ENCODE data around the gene AKR1C8. TPM values are rescaled to one million over a fixed set of nuclear protein-coding genes. Genes with fewer than 3 reads are reported as not detected.
"Not testable (repeated sequence)": the region's sequence is repeated elsewhere in the genome, so short reads cannot be mapped to it uniquely, and the experiment has no call there.

AKR1C8 gene
- total RNA-seq, 1 experiment from 2014 or later = not detected

- Mint-ChIP-seq H3K4me3 (ENCODE audit: unreplicated experiment) (no peak overlapping the region), H3K4me1 (ENCODE audit: insufficient read depth, unreplicated experiment) (peaks cover 5% of the 10 kb centered on the region), H3K9me3 (ENCODE audit: unreplicated experiment) (no peaks in the 10 kb centered on the region), H3K36me3 (ENCODE audit: insufficient read depth, unreplicated experiment) (no peaks in the 10 kb centered on the region), H3K27ac (ENCODE audit: low read depth, unreplicated experiment) (no peak overlapping the region), H3K27me3 (ENCODE audit: insufficient read depth, unreplicated experiment) (no peaks in the 10 kb centered on the region)
- BruUV-seq (replicated peaks) = no TSS peak
- intact Hi-C loops (cut with micrococcal nuclease) = no loop called here
- no peak for TF ChIP-seq CTCF (IDR thresholded peaks at IDR 0.05; ENCODE audit: unreplicated experiment)
- ChIA-PET POLR2A (interaction anchor here (0.9 kb wide), 1 partner anchor 9 kb away, joined by 4 read pairs; the partner anchor contains the start of gene AKR1C4), CTCF (no interaction called here)
- no peak for DNase-seq (ENCODE audit: unreplicated experiment)
Observed at GRCh38 chr10:5188358-5188757, 3.4 kb upstream of the AKR1C8 start.

GRCh38 chr10:5187867-5188266, 2.9 kb upstream of the AKR1C8 start:
- POLR2A ChIA-PET = interaction anchor here (0.7 to 0.9 kb wide), 2 partner anchors 9 to 122 kb away, joined by 3 to 4 read pairs; partner anchors contain the start of gene AKR1C4
- Mint-ChIP-seq H3K27ac (ENCODE audit: low read depth, unreplicated experiment) (no peak overlapping the region), H3K36me3 (ENCODE audit: insufficient read depth, unreplicated experiment) (no peaks in the 10 kb centered on the region), H3K4me1 (ENCODE audit: insufficient read depth, unreplicated experiment) (peaks cover 5% of the 10 kb centered on the region), H3K9me3 (ENCODE audit: unreplicated experiment) (no peaks in the 10 kb centered on the region), H3K27me3 (ENCODE audit: insufficient read depth, unreplicated experiment) (no peaks in the 10 kb centered on the region), H3K4me3 (ENCODE audit: unreplicated experiment) (no peak overlapping the region)
- no TSS peak for BruUV-seq (replicated peaks)
- CTCF ChIA-PET = no interaction called here
- no peak for DNase-seq (ENCODE audit: unreplicated experiment)
- intact Hi-C loops (cut with micrococcal nuclease) = no loop called here
- no peak for TF ChIP-seq CTCF (IDR thresholded peaks at IDR 0.05; ENCODE audit: unreplicated experiment)

- Mint-ChIP-seq H3K27ac (ENCODE audit: low read depth, unreplicated experiment) (no peak overlapping the region), H3K9me3 (ENCODE audit: unreplicated experiment) (no peaks in the 10 kb centered on the region), H3K4me1 (ENCODE audit: insufficient read depth, unreplicated experiment) (peaks cover 5% of the 10 kb centered on the region), H3K36me3 (ENCODE audit: insufficient read depth, unreplicated experiment) (no peaks in the 10 kb centered on the region), H3K4me3 (ENCODE audit: unreplicated experiment) (no peak overlapping the region), H3K27me3 (ENCODE audit: insufficient read depth, unreplicated experiment) (no peaks in the 10 kb centered on the region)
- CTCF ChIA-PET = interaction anchor here (0.9 kb wide), 1 partner anchor 96 kb away, joined by 4 read pairs; no protein-coding TSS in a partner anchor
- POLR2A ChIA-PET = interaction anchor here (1.0 kb wide), 1 partner anchor 14 kb away, joined by 3 read pairs; no protein-coding TSS in a partner anchor
- DNase-seq (ENCODE audit: unreplicated experiment) = no peak
- no TSS peak for BruUV-seq (replicated peaks)
- intact Hi-C loops (cut with micrococcal nuclease) = no loop called here
- TF ChIP-seq CTCF (IDR thresholded peaks at IDR 0.05; ENCODE audit: unreplicated experiment) = no peak
Observed at GRCh38 chr10:5183923-5184322, 1.0 kb downstream of the AKR1C8 start.

- BruUV-seq (replicated peaks); H3K9me3 Mint-ChIP-seq (ENCODE audit: unreplicated experiment); H3K27ac Mint-ChIP-seq (ENCODE audit: low read depth, unreplicated experiment); H3K4me3 Mint-ChIP-seq (ENCODE audit: unreplicated experiment); H3K4me1 Mint-ChIP-seq (ENCODE audit: insufficient read depth, unreplicated experiment); POLR2A ChIA-PET; H3K27me3 Mint-ChIP-seq (ENCODE audit: insufficient read depth, unreplicated experiment); intact Hi-C loops (cut with micrococcal nuclease); DNase-seq (ENCODE audit: unreplicated experiment); H3K36me3 Mint-ChIP-seq (ENCODE audit: insufficient read depth, unreplicated experiment): not testable (repeated sequence)
- CTCF ChIA-PET = interaction anchor here (0.6 to 1.1 kb wide), 2 partner anchors 53 to 109 kb away, joined by 3 to 6 read pairs; no protein-coding TSS in a partner anchor
Observed at GRCh38 chr10:5180503-5180902, 4.4 kb downstream of the AKR1C8 start.

- H3K4me1 Mint-ChIP-seq (ENCODE audit: insufficient read depth, unreplicated experiment); H3K27ac Mint-ChIP-seq (ENCODE audit: low read depth, unreplicated experiment); DNase-seq (ENCODE audit: unreplicated experiment); H3K9me3 Mint-ChIP-seq (ENCODE audit: unreplicated experiment); POLR2A ChIA-PET; H3K4me3 Mint-ChIP-seq (ENCODE audit: unreplicated experiment); H3K36me3 Mint-ChIP-seq (ENCODE audit: insufficient read depth, unreplicated experiment); CTCF ChIA-PET; H3K27me3 Mint-ChIP-seq (ENCODE audit: insufficient read depth, unreplicated experiment); BruUV-seq (replicated peaks); intact Hi-C loops (cut with micrococcal nuclease): not testable (repeated sequence)
Observed at GRCh38 chr10:5175581-5175980, 9.4 kb downstream of the AKR1C8 start.

Data from MCF 10A (cell line).